ENCODE data around the gene LDHA. TPM values are rescaled to one million over a fixed set of nuclear protein-coding genes. Genes with fewer than 3 reads are reported as not detected.

The LDHA gene
- total RNA-seq, 2 donors from 2014 or later: 187 to 316 TPM

- Histone ChIP-seq H3K36me3 (peaks cover 77% of the 10 kb centered on the region), H3K4me3 (no peak overlapping the region), H3K27me3 (no peaks in the 10 kb centered on the region), H3K4me1 (no peaks in the 10 kb centered on the region), H3K27ac (no peak overlapping the region), H3K9me3 (no peaks in the 10 kb centered on the region)
- no peak for DNase-seq (ENCODE audit: low spot score)
- no peak for TF ChIP-seq CTCF (IDR thresholded peaks at IDR 0.05)
These were observed 29.8 kb upstream of the LDHA start for GRCh38 chr11:18364495-18365073.

GRCh38 chr11:18365741-18366140 is 28.6 kb upstream of the LDHA start:
- no peak overlapping the region for H3K27ac ChIP-seq
- no peaks in the 10 kb centered on the region for H3K4me1 ChIP-seq
- H3K4me3 ChIP-seq: no peak overlapping the region
- TF ChIP-seq CTCF (IDR thresholded peaks at IDR 0.05): no peak
- H3K27me3 ChIP-seq: no peaks in the 10 kb centered on the region
- H3K9me3 ChIP-seq: no peaks in the 10 kb centered on the region
- DNase-seq (ENCODE audit: low spot score): no peak
- peaks cover 66% of the 10 kb centered on the region for H3K36me3 ChIP-seq

GRCh38 chr11:18366286-18366685 is 28.1 kb upstream of the LDHA start:
- no peaks in the 10 kb centered on the region for H3K27me3 ChIP-seq
- H3K4me1 ChIP-seq: no peaks in the 10 kb centered on the region
- no peak overlapping the region for H3K4me3 ChIP-seq
- DNase-seq (ENCODE audit: low spot score): no peak
- H3K36me3 ChIP-seq: peaks cover 60% of the 10 kb centered on the region
- H3K9me3 ChIP-seq: no peaks in the 10 kb centered on the region
- H3K27ac ChIP-seq: no peak overlapping the region
- no peak for TF ChIP-seq CTCF (IDR thresholded peaks at IDR 0.05)

GRCh38 chr11:18367431-18367830 is 26.9 kb upstream of the LDHA start:
- Histone ChIP-seq H3K27ac (no peak overlapping the region), H3K36me3 (peaks cover 49% of the 10 kb centered on the region), H3K9me3 (no peaks in the 10 kb centered on the region), H3K27me3 (no peaks in the 10 kb centered on the region), H3K4me1 (no peaks in the 10 kb centered on the region), H3K4me3 (no peak overlapping the region)
- TF ChIP-seq CTCF (IDR thresholded peaks at IDR 0.05): no peak
- DNase-seq (ENCODE audit: low spot score): no peak

GRCh38 chr11:18368221-18368620 is 26.1 kb upstream of the LDHA start:
- TF ChIP-seq CTCF (IDR thresholded peaks at IDR 0.05): no peak
- H3K27me3 ChIP-seq: no peaks in the 10 kb centered on the region
- H3K27ac ChIP-seq: no peak overlapping the region

GRCh38 chr11:18369398-18369797 is 25.0 kb upstream of the LDHA start:
- no peak for DNase-seq (ENCODE audit: low spot score)
- Histone ChIP-seq H3K4me1 (no peaks in the 10 kb centered on the region), H3K27me3 (no peaks in the 10 kb centered on the region), H3K9me3 (no peaks in the 10 kb centered on the region), H3K27ac (no peak overlapping the region), H3K36me3 (peaks cover 32% of the 10 kb centered on the region), H3K4me3 (no peak overlapping the region)
- no peak for TF ChIP-seq CTCF (IDR thresholded peaks at IDR 0.05)

More at GRCh38 chr11:18368221-18368620, 26.1 kb upstream of the LDHA start:
- no peaks in the 10 kb centered on the region for H3K9me3 ChIP-seq
- peaks cover 44% of the 10 kb centered on the region for H3K36me3 ChIP-seq
- no peak for DNase-seq (ENCODE audit: low spot score)
- no peaks in the 10 kb centered on the region for H3K4me1 ChIP-seq
- H3K4me3 ChIP-seq: no peak overlapping the region
